ENCODE measurements around the gene NPC1.
A peak's percentile ranks its signal among the peaks of the same experiment; 100 is the strongest.
"Not testable (repeated sequence)": the region's sequence is repeated elsewhere in the genome, so short reads cannot be mapped to it uniquely, and the experiment has no call there.

The NPC1 gene

DNA sequence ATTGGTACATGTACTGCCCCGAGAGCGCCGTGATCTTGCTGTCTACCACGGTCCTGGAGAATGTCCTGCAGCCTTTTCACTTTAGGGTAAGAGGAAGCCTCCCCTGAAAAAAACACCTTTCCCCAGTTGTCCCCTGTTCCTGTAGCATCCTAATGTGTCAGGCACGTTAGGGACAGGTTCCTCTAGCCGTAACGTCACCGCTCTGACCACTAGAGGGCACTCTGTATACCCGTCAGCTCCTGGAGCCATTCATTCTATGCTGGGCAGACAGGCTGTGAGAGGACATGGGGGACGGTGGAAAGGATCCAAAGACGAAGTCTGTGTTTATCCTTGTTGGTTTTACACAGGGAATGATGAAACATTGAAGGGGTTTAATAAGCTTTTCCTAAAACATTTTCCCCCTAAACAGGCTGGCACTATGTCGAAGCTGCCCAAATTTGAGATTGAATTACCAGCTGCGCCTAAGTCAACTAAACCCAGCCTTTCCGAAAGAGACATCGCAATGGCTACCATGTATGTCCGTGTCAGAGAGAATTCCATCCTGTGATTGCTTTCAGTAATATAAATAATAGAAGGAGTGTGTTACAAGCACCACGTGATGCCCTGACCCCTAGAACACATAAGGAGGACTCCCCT lies 70.3 kb downstream of the NPC1 start:
- peak; percentile 79 for DNase-seq

DNA sequence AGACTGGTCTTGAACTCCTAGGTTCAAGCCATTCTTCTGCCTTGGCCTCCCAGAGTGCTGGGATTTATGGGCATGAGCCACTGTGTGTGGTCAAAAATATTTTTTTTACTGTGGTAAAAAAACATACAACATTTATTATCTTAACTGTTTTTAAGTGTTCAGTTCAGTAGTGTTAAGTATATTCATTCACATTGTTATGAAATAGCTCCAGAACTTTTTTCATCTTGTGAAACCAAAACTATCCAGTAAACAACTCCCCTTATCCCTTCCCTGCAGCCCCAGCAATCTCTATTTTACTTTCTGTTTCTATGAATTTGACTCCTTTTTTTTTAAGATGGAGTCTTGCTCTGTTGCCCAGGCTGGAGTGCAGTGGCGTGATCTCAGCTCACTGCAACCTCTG lies 73.7 kb downstream of the NPC1 start:
- DNase-seq, result no peak

DNA sequence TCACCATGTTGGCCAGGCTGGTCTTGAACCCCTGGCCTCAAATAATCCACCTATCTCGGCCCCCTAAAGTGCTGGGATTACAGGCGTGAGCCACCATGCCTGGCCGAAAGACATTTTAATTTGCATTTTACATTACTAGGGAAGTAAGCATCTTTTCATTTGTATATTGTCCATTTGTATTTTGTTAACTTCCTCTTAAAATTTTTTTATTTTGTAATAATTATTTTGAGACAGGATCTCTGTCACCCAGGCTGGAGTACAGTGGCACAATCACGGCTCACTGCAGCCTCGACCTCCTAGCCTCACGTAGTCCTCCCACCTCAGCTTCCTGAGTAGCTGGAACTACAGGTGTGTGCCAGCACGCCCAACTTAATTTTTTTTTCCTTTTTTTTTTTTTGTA lies 74.1 kb downstream of the NPC1 start:
- not testable (repeated sequence) for DNase-seq

DNA sequence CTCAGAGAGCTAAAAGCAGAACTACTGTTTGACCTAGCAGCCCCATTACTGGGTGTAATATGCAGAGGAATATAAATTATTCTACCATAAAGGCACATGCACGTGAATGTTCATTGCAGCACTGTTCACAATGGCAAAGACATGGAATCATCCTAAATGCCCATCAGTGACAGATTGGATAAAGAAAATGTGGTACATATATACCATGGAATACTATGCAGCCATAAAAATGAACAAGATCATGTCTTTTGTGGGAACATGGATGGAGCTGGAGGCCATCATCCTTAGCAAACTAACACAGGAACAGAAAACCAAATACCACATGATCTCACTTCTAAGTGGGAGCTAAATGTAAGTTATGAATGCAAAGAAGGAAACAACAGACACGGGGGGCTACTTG lies 75.4 kb downstream of the NPC1 start:
- DNase-seq, result not testable (repeated sequence)

- no peak for DNase-seq
Measured at GRCh38 chr18:23506393-23506792, 79.9 kb downstream of the NPC1 start.

GRCh38 chr18:23504720-23505119 lies 81.6 kb downstream of the NPC1 start:
- DNase-seq, result no peak

GRCh38 chr18:23503963-23504344 lies 82.4 kb downstream of the NPC1 start:
- DNase-seq, result peak; percentile 31

- peak; percentile 99 for DNase-seq
Measured at GRCh38 chr18:23503038-23503962, 83.0 kb downstream of the NPC1 start, which contains the start of gene RMC1. Gene RMC1 (plus strand): TSS chr18:23503511. CDS start chr18:23503619, 108 bp downstream.

DNA sequence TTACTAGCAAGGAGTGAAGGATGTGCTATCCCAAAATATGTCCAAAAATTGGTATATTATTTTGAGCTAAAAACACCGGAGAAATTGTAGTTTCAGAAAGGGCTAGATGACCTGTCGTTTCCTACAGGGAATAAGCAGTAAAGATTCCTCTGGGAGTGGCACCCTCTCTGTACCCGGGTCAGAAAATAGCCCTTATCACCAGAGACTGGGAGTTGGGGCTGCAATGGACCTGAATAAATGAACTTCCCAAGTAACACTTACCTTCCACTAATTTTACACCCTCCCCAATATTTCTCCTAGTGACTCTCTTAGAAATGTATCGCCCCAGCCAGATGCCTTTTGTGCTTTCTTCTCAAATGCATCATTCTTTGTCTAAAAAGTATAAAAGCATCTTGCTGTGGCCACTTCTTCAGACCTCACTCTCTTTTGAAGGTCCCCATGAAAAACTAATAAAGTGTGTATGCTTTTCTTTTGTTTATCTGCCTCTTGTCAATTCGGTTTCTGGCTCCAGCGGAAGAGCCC lies 83.7 kb downstream of the NPC1 start:
- no peak for DNase-seq

GRCh38 chr18:23501626-23502025 lies 84.7 kb downstream of the NPC1 start:
- no peak for DNase-seq

GRCh38 chr18:23499291-23499781 lies 87.0 kb downstream of the NPC1 start:
- no peak for DNase-seq

- peak; percentile 78 for DNase-seq
Measured at GRCh38 chr18:23498877-23499276, 87.4 kb downstream of the NPC1 start.

DNA sequence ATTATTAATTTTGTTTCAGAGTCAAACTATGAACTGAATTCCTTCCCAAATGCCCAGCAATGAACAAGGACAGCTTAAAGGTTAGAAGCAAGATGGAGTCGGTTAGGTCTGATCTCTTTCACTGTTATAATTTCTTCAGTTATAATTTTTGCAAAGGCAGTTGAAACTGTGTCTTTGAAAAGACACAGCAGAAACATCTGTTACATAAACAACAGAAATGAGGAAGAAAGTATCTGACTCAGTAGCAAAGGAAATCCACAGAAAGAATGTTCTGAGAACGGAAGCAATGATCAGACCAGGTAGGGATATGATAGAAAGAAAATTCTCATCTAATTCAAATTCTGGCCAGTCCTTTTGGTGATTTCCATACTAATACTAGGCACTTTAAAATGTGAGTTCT lies 88.2 kb downstream of the NPC1 start:
- no peak for DNase-seq

DNA sequence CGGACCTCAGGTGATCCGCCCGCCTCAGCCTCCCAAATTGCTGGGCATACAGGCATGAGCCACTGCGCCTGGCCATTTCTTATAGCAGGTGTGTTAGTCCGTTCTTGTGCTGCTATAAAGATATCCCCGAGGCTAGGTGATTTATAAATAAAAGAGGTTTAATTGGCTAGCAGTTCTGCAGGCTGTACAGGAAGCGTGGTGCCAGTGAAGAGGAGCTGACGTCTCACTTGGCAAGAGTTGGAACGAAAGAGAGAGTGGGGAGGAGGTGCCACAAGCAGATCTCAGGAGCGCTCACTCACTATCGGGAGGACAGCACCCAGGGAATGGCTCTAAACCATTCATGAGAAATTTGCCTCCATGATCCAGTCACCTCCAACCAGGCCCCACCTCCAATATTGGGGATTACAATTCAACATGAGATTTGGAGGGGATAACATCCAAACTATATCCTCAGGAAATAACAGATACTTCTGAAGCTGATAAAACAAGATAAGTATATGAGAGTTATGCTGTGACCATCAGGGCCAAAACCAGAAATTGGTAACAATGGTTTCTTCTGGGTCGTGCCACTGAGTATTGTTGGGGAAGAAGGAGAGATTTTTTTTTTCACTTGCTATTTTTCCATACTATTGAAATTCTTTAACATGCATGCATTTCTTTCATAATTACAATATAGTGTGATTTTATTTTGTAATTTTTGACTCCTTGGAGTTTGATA lies 90.4 kb downstream of the NPC1 start:
- DNase-seq, result no peak

GRCh38 chr18:23494992-23495391 lies 91.3 kb downstream of the NPC1 start:
- no peak for DNase-seq

- no peak for DNase-seq
Measured at GRCh38 chr18:23493654-23494053, 92.7 kb downstream of the NPC1 start.

DNA sequence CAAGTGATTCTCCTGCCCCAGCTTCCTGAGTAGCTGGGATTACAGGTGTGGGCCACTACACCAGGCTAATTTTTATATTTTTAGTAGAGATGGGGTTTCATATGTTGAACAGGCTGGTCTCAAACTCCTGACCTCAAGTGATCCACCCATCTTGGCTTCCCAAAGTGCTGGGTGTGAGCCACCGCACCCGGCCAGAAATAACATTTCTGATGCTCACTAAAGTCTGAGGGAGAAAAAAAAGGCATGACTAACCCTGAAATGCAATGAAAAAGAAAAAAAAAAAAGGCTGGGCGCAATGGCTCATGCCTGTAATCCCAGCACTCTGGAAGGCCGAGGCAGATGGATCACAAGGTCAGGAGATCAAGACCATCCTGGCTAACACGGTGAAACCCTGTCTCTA lies 96.7 kb downstream of the NPC1 start:
- DNase-seq, result not testable (repeated sequence)

DNA sequence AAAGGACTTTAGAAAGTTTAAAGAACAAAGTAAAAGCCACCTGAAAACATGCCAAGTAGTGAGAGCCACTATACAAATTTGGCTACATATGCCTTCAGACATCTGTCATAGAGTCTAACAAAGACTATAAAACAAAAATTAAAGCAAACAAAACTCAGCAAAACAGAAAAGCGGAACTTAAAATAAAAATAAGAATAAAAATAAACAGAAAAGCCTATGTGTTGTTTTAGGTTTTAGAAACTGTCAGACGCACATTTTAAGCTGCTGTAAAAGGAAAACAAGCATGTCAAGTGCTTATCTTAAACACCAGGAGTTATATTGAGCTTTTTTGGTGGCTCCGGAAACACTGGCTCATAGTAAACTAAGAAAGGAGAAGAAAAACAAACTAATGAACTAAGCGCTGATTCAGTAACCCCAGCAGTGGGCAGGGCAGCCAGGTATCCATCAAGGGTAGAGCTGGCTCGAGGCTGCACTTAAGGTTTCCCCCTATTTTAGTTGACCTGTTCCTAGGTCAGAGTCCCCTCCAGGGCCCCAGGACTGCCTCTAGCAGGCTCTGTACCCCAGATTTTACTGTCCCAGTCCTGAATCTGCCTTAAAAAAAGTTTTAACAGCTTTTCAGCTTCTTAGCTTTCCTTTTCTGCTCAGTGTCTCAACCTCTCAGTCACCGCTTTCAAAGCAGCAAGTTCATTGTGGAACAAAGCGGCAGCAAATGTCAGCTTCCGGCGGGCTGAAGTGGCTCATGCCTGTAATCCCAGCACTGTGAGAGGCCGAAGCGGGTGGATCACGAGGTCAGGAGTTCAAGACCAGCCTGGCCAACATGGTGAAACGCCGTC lies 98.4 kb downstream of the NPC1 start:
- DNase-seq, result peak; percentile 48

GRCh38 chr18:23485386-23485785 lies 100.9 kb downstream of the NPC1 start:
- DNase-seq, result no peak

GRCh38 chr18:23484561-23485182 lies 101.6 kb downstream of the NPC1 start:
- no peak for DNase-seq

Data from stimulated activated CD4-positive, alpha-beta T cell treated with anti-CD3 and anti-CD28 coated beads, Interleukin-15, amount 100 ng/mL, for 24 hours (primary cell).